Measurements from ENCODE around the gene SLC39A11. TPM values are rescaled to one million over a fixed set of nuclear protein-coding genes. Genes with fewer than 3 reads are reported as not detected.

SLC39A11 gene
- total RNA-seq, 4 donors from 2014 or later, result 23.0 to 30.9 (median 27.6) TPM

DNA sequence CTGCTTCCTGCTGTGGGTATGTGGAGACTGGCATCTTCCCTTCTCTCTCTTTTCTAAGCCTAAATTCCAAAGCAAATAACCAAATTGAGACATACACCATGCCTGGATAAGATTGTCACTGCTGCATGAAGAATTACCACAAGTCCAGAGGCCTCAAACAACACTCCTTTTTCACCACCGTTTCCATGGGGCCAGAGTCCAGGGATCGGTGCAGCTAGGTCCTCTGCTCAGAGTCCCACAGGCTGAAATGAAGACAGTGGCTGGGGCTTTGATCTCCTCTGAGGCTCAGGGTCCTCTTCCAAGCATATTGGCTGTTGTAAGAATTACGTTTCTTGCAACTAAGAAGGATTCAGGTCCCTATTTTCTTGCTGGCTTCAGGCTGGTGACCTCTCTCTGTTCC lies 130.4 kb downstream of the SLC39A11 start:
- no peak overlapping the region for H3K27ac ChIP-seq
- no peaks in the 10 kb centered on the region for H3K9me3 ChIP-seq
- TF ChIP-seq POLR2A (IDR thresholded peaks at IDR 0.05), result no peak
- TF ChIP-seq, protein P1, sequence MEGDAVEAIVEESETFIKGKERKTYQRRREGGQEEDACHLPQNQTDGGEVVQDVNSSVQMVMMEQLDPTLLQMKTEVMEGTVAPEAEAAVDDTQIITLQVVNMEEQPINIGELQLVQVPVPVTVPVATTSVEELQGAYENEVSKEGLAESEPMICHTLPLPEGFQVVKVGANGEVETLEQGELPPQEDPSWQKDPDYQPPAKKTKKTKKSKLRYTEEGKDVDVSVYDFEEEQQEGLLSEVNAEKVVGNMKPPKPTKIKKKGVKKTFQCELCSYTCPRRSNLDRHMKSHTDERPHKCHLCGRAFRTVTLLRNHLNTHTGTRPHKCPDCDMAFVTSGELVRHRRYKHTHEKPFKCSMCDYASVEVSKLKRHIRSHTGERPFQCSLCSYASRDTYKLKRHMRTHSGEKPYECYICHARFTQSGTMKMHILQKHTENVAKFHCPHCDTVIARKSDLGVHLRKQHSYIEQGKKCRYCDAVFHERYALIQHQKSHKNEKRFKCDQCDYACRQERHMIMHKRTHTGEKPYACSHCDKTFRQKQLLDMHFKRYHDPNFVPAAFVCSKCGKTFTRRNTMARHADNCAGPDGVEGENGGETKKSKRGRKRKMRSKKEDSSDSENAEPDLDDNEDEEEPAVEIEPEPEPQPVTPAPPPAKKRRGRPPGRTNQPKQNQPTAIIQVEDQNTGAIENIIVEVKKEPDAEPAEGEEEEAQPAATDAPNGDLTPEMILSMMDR (IDR thresholded peaks at IDR 0.05), result no peak
- intact Hi-C loops (cut with DNase I), result no loop called here
- 66 to 67% methylated on average over 3 of the region's 3 CpGs for WGBS, 2 donors
- H3K4me3 ChIP-seq, result no peak overlapping the region
- no peaks in the 10 kb centered on the region for H3K36me3 ChIP-seq
- H3K27me3 ChIP-seq, result no peaks in the 10 kb centered on the region
- no peaks in the 10 kb centered on the region for H3K4me1 ChIP-seq
- no peak for DNase-seq

DNA sequence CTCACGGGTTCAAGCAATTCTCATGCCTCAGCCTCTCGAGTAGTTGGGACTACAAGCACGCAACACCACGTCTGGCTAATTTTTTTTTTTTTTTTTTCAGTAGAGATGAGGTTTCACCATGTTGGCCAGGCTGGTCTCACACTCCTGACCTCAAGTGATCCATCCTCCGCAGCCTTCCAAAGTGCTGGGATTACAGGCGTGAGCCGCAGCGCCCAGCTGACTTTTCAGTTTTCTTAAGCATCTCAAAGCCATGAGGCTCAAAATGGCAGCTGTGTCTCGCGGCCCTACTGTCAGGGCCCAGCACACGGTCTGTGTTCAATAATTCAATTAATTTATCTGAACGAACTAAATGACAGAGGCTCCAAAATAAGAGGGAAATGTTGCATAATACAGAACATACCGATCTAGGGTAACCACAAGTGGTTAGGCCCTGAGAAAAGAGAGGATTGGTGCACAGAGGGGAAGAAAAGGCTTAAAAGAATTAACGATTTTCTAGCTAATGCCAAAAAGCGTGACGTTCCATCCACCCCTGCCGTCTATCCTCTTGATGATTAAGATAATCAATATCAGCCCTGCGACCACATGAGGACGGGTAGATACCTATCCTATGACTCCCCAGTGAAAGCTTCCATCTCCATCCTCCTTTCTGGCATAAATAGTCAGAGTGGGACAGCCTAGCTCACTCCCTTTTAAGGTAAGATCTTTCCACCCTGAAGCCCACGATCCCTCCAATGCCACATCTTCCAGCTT lies 136.9 kb downstream of the SLC39A11 start:
- intact Hi-C loops (cut with DNase I), result no loop called here
- H3K36me3 ChIP-seq, result no peaks in the 10 kb centered on the region
- no peaks in the 10 kb centered on the region for H3K27me3 ChIP-seq
- no peak for DNase-seq
- H3K4me3 ChIP-seq, result no peak overlapping the region
- H3K4me1 ChIP-seq, result no peaks in the 10 kb centered on the region
- 87 to 94% methylated on average over 15 to 17 of the region's 20 CpGs for WGBS, 2 donors
- TF ChIP-seq, protein P1 (IDR thresholded peaks at IDR 0.05), result no peak
- no peak for TF ChIP-seq POLR2A (IDR thresholded peaks at IDR 0.05)
- no peaks in the 10 kb centered on the region for H3K9me3 ChIP-seq
- no peak overlapping the region for H3K27ac ChIP-seq

GRCh38 chr17:72954579-72954978 lies 137.9 kb downstream of the SLC39A11 start:
- 82 to 83% methylated on average over 8 of the region's 8 CpGs for WGBS, 2 donors
- H3K4me1 ChIP-seq, result no peaks in the 10 kb centered on the region

GRCh38 chr17:72953621-72954020 lies 138.9 kb downstream of the SLC39A11 start:
- DNase-seq, result no peak
- TF ChIP-seq, protein P1 (IDR thresholded peaks at IDR 0.05), result no peak
- TF ChIP-seq POLR2A (IDR thresholded peaks at IDR 0.05), result no peak
- Histone ChIP-seq H3K4me3 (no peak overlapping the region), H3K27ac (no peak overlapping the region), H3K36me3 (no peaks in the 10 kb centered on the region), H3K4me1 (no peaks in the 10 kb centered on the region), H3K27me3 (no peaks in the 10 kb centered on the region), H3K9me3 (no peaks in the 10 kb centered on the region)
- intact Hi-C loops (cut with DNase I), result no loop called here
- WGBS, 2 donors, result 72 to 86% methylated on average over 9 to 11 of the region's 11 CpGs

More at GRCh38 chr17:72954579-72954978, 137.9 kb downstream of the SLC39A11 start:
- intact Hi-C loops (cut with DNase I), result no loop called here
- Histone ChIP-seq H3K9me3 (no peaks in the 10 kb centered on the region), H3K4me3 (no peak overlapping the region), H3K27me3 (no peaks in the 10 kb centered on the region), H3K36me3 (no peaks in the 10 kb centered on the region), H3K27ac (no peak overlapping the region)
- no peak for DNase-seq
- TF ChIP-seq, protein P1 (IDR thresholded peaks at IDR 0.05), result no peak
- TF ChIP-seq POLR2A (IDR thresholded peaks at IDR 0.05), result no peak

- H3K36me3 ChIP-seq, result peaks cover 0 to 1% (median 0%) of the 10 kb centered on the region in 3 donors
- no peak overlapping the region for H3K4me3 ChIP-seq
- no peaks in the 10 kb centered on the region for H3K27me3 ChIP-seq
- WGBS, 2 donors, result 89 to 94% methylated on average over 9 to 10 of the region's 10 CpGs
- H3K4me1 ChIP-seq, result no peaks in the 10 kb centered on the region
- no peak for DNase-seq
- no peak overlapping the region for H3K27ac ChIP-seq
- H3K9me3 ChIP-seq, result no peaks in the 10 kb centered on the region
- TF ChIP-seq, protein P1 (IDR thresholded peaks at IDR 0.05), result no peak
- intact Hi-C loops (cut with DNase I), result no loop called here
Measured at GRCh38 chr17:72952641-72953315, 139.7 kb downstream of the SLC39A11 start.

All from esophagus squamous epithelium (tissue), 5 donors.